ENCODE measurements around the gene CEP295NL. TPM values are rescaled to one million over a fixed set of nuclear protein-coding genes. Genes with fewer than 3 reads are reported as not detected.

Gene CEP295NL
- total and polyA plus RNA-seq, 2 of the 13 experiments (the other 11 are each of a cell fraction or from before 2014, with no cell fraction given), result not detected

DNA sequence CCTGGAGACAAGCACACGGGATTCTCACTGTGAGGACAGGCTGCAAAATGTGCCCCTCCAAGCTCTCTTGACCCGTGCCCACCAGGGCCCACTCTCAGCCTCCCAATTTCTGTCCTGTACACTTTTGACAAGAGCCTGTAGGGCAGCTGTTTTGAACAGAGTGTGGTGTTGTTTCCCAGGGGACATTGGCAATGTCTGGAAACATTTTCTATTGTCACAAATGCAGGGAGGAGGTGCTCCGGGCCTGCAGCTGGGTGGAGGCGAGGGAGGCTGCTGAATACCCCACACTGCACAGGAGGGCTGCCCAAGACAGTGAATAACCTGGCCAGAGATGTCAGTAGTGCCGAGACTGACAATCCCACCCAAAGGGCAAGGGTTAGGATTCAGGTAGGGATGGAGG is 10.5 kb downstream of the CEP295NL start:
- Histone ChIP-seq H4K20me1 (ENCODE audit: insufficient read depth, low read length) (no peaks in the 10 kb centered on the region), H3K79me2 (ENCODE audit: insufficient read depth, low read length) (no peaks in the 10 kb centered on the region), H3K4me1 (ENCODE audit: insufficient read depth, low read length) (0 out of 2 replicates have a peak, but pooled peaks cover 6% of the 10 kb centered on the region), H3K27ac (ENCODE audit: extremely low read length, insufficient read depth, low read length) (no peak overlapping the region), H3K4me3 (replicated peaks in 1 of 3; ENCODE audit: insufficient read depth in 1 of 3, low read depth in 2 of 3, low read length in 3 of 3) (no peak overlapping the region), H3K9me3 (ENCODE audit: low read length) (no peaks in the 10 kb centered on the region), H2AFZ (ENCODE audit: low read length) (no peak overlapping the region), H3K9ac (ENCODE audit: insufficient read depth, low read depth, low read length) (no peak overlapping the region), H3K36me3 (replicated peaks in 1 of 2; ENCODE audit: control insufficient read depth in 1 of 2, insufficient read depth in 2 of 2, low read length in 2 of 2) (no peaks in the 10 kb centered on the region; a peak in 2 of 5 replicates), H3K27me3 (ENCODE audit: control insufficient read depth in 1 of 2, insufficient read depth in 2 of 2, low read length in 2 of 2) (no peaks in the 10 kb centered on the region), H3K4me2 (ENCODE audit: low read depth, low read length) (no peak overlapping the region)
- intact Hi-C loops (cut with micrococcal nuclease; ENCODE audit: unreplicated experiment) (no loop called here), in situ Hi-C loops (cut with HindIII; ENCODE audit: extremely low pct_ligation_motif_present, low pct_unique_long_range_greater_than_20kb) (no loop called here)
- WGBS (ENCODE audit: low lambda C conversion rate), result 85% methylated on average over 5 of the region's 5 CpGs
- no TSS peak for BruUV-seq (replicated peaks)
- POLR2A ChIA-PET, result interaction anchor here (0.6 to 1.1 kb wide), 2 partner anchors 27 to 261 kb away, joined by 3 to 4 read pairs; no protein-coding TSS in a partner anchor
- CTCF ChIA-PET (ENCODE audit: low intra/inter-chr PET ratio, low total read pairs), result no interaction called here
- no peak for DNase-seq (ENCODE audit: low spot score)
- FAIRE-seq, result no peak
- ATAC-seq, result no peak; the same call in 2 of the 3 replicates
- TF ChIP-seq IKZF5 (CRISPR knock-in tag; IDR thresholded peaks at IDR 0.05) (no peak), ZNF720 (CRISPR knock-in tag; IDR thresholded peaks at IDR 0.05) (no peak), NKX3-1 (CRISPR knock-in tag; IDR thresholded peaks at IDR 0.05) (no peak), SP2 (CRISPR knock-in tag; IDR thresholded peaks at IDR 0.05) (no peak), BHLHE40 (IDR thresholded peaks at IDR 0.05; ENCODE audit: low read length) (no peak), ZNF354B (CRISPR knock-in tag; IDR thresholded peaks at IDR 0.05) (no peak), CREB1 (IDR thresholded peaks at IDR 0.05) (no peak), CREB1 (CRISPR knock-in tag; IDR thresholded peaks at IDR 0.05) (no peak), SIN3A (IDR thresholded peaks at IDR 0.05; ENCODE audit: borderline replicate concordance, low read depth, low read length) (no peak), ZNF34 (CRISPR knock-in tag; IDR thresholded peaks at IDR 0.05; ENCODE audit: borderline replicate concordance) (no peak), CCDC6 (CRISPR knock-in tag; IDR thresholded peaks at IDR 0.05) (no peak), HNF4G (IDR thresholded peaks at IDR 0.05; ENCODE audit: borderline replicate concordance, low read depth, low read length) (no peak), HNF4G (CRISPR knock-in tag; IDR thresholded peaks at IDR 0.05; ENCODE audit: borderline replicate concordance, low read depth) (no peak), MED8 (CRISPR knock-in tag; IDR thresholded peaks at IDR 0.05; ENCODE audit: insufficient replicate concordance) (no peak), ATF7 (IDR thresholded peaks at IDR 0.05) (no peak), ATF7 (CRISPR knock-in tag; IDR thresholded peaks at IDR 0.05) (no peak), ZBTB39 (CRISPR knock-in tag; IDR thresholded peaks at IDR 0.05) (no peak)
- TF ChIP-seq, protein P1, sequence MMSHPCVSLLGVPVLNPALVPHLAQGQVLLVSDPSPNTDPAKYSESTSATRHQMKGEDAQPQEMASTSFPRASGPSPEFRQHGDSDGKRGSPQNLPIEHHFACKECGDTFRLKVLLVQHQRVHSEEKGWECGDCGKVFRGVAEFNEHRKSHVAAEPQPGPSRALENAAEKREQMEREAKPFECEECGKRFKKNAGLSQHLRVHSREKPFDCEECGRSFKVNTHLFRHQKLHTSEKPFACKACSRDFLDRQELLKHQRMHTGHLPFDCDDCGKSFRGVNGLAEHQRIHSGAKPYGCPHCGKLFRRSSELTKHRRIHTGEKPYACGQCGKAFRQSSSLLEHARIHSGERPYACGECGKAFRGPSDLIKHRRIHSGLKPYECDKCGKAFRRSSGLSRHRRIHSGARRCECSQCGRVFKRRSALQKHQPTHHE (CRISPR knock-in tag; IDR thresholded peaks at IDR 0.05; ENCODE audit: borderline replicate concordance), result no peak

Measured in HepG2 (cell line).